GM13976 (cell line): Measurements from ENCODE around the gene SH3BGRL3.

Experiments
- DNase-seq: peaks from one replicate; pipeline ENCODE4 v3.0.0; 2012; ENCODE audit warnings: low spot score
- CTCF ChIP-seq: IDR thresholded peaks from 2 replicates; pipeline ENCODE4 v1.5.1; 2012; ENCODE audit warnings: borderline replicate concordance, mild to moderate bottlenecking; ENCODE audit not compliant: insufficient read depth; ENCODE audit errors: extremely low read depth, missing control alignments, control extremely low read depth
- in situ Hi-C: fragments of 300-500 bp; cut with MboI; formaldehyde crosslinking; loops from one replicate; pipeline ENCODE4 v1.12.0; 2022; ENCODE audit warnings: low sequenced_read_pairs, mixed read lengths, inconsistent platforms; ENCODE audit not compliant: unreplicated experiment

SH3BGRL3 gene

DNA sequence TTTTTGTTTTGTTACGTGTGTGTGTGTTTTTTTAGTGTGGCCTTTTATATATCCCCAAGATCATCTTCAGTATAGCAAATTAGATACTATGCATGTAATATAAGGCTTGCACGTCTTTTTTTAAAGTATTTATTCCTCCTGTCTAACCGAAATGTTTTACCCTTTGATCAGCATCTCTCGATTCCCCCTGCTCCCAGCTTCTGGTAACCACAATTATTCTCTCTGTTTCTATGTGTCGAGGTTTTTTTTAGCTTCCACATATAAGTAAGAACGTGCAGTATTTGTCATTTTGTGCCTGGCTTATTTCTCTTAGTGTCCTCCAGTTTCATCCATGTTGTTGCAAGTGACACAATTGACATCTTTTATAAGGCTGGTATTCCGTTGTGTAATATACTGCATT is 27.2 kb upstream of the SH3BGRL3 start:
- in situ Hi-C loops: no loop called here
- no peak for TF ChIP-seq CTCF
- DNase-seq: no peak

DNA sequence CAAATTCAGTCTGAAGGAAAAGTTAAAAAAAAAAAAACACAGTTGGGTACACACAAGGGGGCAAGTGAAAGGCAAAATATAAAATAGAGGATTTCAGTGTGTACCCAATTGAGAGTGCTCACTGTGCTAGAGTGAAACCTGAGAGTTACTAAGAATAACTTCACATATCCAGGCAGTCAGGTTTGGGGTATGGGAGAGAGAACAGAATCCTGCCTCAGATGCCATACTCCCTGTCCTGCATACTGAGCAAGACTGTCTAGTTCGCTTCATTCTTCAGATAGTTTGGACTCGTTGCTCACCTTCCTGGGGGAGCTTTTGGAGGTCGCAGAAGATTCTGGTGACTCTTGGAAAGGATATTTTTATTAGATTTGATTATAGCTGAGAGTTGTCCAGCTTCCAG is 25.5 kb upstream of the SH3BGRL3 start:
- DNase-seq: no peak
- no peak for TF ChIP-seq CTCF
- in situ Hi-C loops: no loop called here

DNA sequence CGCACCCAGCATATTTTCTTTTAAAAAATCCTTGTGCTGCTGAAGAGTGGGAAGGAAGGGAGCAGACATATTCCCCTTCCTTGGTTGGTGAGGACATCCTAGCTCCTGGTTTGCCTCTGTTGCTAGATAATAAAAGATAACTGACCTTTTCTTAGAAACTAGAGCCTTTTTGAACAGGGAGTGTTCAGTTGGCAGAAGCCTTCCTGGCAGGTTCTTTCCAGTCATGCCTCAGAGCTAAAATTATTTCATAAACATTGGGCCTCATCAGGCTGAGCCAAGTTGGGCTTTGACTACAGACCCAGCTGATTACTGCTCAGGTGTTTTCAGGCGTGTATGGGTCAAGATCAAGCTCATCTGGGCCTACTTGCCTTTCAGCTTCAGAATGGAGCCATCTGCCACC is 22.7 kb upstream of the SH3BGRL3 start:
- in situ Hi-C loops: no loop called here
- TF ChIP-seq CTCF: no peak
- no peak for DNase-seq

GRCh38 chr1:26259005-26259404 is 20.9 kb upstream of the SH3BGRL3 start:
- DNase-seq: no peak
- TF ChIP-seq CTCF: no peak
- in situ Hi-C loops: no loop called here

DNA sequence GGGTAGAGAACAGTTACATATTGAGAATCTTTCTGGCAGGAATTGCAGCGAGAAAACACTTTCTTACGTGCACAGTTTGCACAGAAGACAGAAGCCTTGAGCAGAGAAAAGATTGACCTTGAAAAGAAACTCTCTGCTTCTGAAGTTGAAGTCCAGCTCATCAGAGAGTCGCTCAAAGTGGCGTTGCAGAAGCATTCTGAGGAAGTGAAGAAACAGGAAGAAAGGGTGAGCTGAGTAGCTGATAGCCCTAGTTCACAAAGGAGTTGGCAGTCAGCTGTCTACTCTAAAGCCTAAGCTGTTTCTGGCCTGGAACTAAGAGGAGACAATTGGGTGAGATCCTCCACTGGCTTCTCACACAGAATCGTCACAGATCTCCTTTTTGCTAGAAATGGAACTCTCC is 20.3 kb upstream of the SH3BGRL3 start:
- in situ Hi-C loops: no loop called here
- no peak for DNase-seq
- TF ChIP-seq CTCF: no peak

DNA sequence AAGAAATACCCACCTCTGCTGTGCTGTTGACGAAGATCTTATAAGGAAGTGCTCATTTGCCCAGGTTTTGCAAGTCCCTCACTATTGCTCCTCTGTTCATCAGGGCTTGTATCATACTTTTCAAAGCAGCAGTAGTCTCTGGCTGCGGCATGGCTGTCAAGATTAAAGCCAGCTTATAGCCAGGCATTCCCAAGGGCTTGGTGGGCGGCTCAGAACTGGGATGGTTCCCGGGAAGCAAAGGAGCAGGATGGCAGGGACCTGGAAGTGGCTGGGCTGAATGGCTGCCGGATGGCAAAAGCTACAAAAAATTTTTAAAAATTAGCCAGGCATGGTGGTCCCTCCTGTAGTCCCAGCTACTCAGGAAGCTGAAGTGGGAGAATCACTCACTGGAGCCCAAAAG is 16.7 kb upstream of the SH3BGRL3 start:
- DNase-seq: no peak
- no peak for TF ChIP-seq CTCF
- in situ Hi-C loops: no loop called here

GRCh38 chr1:26265405-26265804 is 14.5 kb upstream of the SH3BGRL3 start:
- no peak for TF ChIP-seq CTCF

More at GRCh38 chr1:26265405-26265804, 14.5 kb upstream of the SH3BGRL3 start:
- in situ Hi-C loops: no loop called here
- no peak for DNase-seq
